ENCODE results near the gene FKBP9.

FKBP9 gene

GRCh38 chr7:33012364-33012763 is 55.1 kb downstream of the FKBP9 start:
- DNase-seq, result no peak

GRCh38 chr7:33024189-33024757 is 67.0 kb downstream of the FKBP9 start:
- no peak for DNase-seq

- no peak for DNase-seq
Observed at GRCh38 chr7:33035776-33036175, 78.5 kb downstream of the FKBP9 start.

- DNase-seq, result no peak
Observed at GRCh38 chr7:33038639-33039038, 81.4 kb downstream of the FKBP9 start.

- DNase-seq, result no peak
Observed at GRCh38 chr7:33039257-33039902, 82.1 kb downstream of the FKBP9 start.

- no peak for DNase-seq
Observed at GRCh38 chr7:33039903-33040292, 82.7 kb downstream of the FKBP9 start.

- DNase-seq, result no peak
Observed at GRCh38 chr7:33040803-33041516, 83.7 kb downstream of the FKBP9 start.

- DNase-seq, result no peak
Observed at GRCh38 chr7:33041631-33042428, 84.6 kb downstream of the FKBP9 start.

GRCh38 chr7:33043501-33044400 is 86.5 kb downstream of the FKBP9 start:
- DNase-seq, result no peak

- DNase-seq, result no peak
Observed at GRCh38 chr7:33044401-33044718, 87.1 kb downstream of the FKBP9 start.

GRCh38 chr7:33044986-33045385 is 87.7 kb downstream of the FKBP9 start:
- no peak for DNase-seq

- DNase-seq, result no peak
Observed at GRCh38 chr7:33048257-33048656, 91.0 kb downstream of the FKBP9 start.

GRCh38 chr7:33048704-33049103 is 91.5 kb downstream of the FKBP9 start:
- no peak for DNase-seq

- DNase-seq, result no peak
Observed at GRCh38 chr7:33050535-33051318, 93.5 kb downstream of the FKBP9 start.

- no peak for DNase-seq
Observed at GRCh38 chr7:33053721-33054120, 96.5 kb downstream of the FKBP9 start.

- DNase-seq, result no peak
Observed at GRCh38 chr7:33054261-33054964, 97.2 kb downstream of the FKBP9 start.

- no peak for DNase-seq
Observed at GRCh38 chr7:33055158-33055557, 97.9 kb downstream of the FKBP9 start.

All from NCI-H1092 (cell line).